ENCODE results near the gene RANBP3.

GRCh38 chr19:5880604-5881078 lies 97.3 kb downstream of the RANBP3 start:
- TF ChIP-seq YY1 (IDR thresholded peaks at IDR 0.05; ENCODE audit: insufficient read depth, insufficient read length) (no peak), ZNF274 (IDR thresholded peaks at IDR 0.05; ENCODE audit: low read depth, low read length) (no peak), SUZ12 (IDR thresholded peaks at IDR 0.05; ENCODE audit: extremely low read depth, insufficient read depth, insufficient read length) (no peak)

All from NT2/D1 (cell line).